H7 (cell line): Measurements from ENCODE around the gene RELCH. TPM values are rescaled to one million over a fixed set of nuclear protein-coding genes. Genes with fewer than 3 reads are reported as not detected.

ENCODE experiments used
- DNase-seq: peaks from one replicate; pipeline ENCODE4 v3.0.0; 2012
- H3K27me3 ChIP-seq: 2 replicates; pipeline ENCODE4 v1.6.0; 2011; ENCODE audit warnings: mild to moderate bottlenecking, low read length; ENCODE audit not compliant: control insufficient read depth, insufficient read depth
- H3K36me3 ChIP-seq: replicated peaks from 2 replicates; pipeline ENCODE4 v1.5.1; 2011; ENCODE audit warnings: low read length; ENCODE audit not compliant: control insufficient read depth, insufficient read depth
- H3K4me3 ChIP-seq: 2 replicates; pipeline ENCODE4 v1.5.1; 2011; ENCODE audit warnings: low read depth, mild to moderate bottlenecking, control low read depth, low read length, moderate library complexity; ENCODE audit not compliant: insufficient read depth
- total RNA-seq: library from RNA; depleted of rRNA; stranded (reverse); fragments of >200 nt; shearing (Covaris generic); gene quantifications from 2 replicates; pipeline ENCODE4 v1.2.3, GENCODE V29; 2014

Gene RELCH
- total RNA-seq, 1 experiment from 2014 or later: 16.2 TPM

DNA sequence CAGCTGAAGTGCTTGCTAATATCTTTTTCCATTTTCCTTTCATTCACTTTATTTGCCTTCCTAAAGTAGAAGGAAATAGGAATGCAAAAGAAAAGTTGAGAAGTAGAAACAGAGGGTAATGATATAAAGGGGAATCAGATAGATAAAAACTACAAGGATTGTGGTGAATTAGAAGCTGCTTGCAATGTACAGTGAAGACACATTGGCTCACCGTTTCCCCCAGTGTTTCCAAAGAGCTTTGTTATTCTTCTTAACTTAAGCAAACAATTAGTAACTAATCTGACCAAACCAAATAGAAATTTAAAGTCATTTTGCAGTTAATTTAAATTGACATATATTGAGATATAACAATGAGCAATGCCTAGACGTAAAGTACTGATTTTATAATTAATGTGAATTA, 63.4 kb downstream of the RELCH start:
- no peaks in the 10 kb centered on the region for H3K27me3 ChIP-seq
- no peak for DNase-seq
- H3K4me3 ChIP-seq: no peak overlapping the region

DNA sequence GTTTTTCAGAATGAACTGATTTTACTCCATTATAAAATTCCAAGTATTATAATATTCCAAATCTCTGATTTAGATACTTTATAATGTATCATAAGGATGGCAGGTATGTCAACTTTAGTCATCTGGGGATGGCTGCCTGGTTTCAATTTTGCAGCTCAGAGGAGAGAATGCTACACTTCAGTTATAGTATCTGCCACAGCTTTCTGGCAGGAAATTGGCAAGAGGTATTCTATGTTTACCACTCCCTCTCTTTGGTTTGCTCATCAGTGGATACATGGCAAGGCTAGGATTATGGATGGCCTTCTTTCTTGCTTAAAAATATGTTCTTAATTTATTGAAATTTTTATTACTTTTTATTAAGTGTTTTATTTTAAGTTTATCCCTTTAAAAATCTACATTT, 71.0 kb downstream of the RELCH start:
- DNase-seq: no peak
- peaks cover 5% of the 10 kb centered on the region for H3K36me3 ChIP-seq
- no peaks in the 10 kb centered on the region for H3K27me3 ChIP-seq
- H3K4me3 ChIP-seq: no peak overlapping the region

More for the DNA sequence above, 63.4 kb downstream of the RELCH start:
- H3K36me3 ChIP-seq: peaks cover 1% of the 10 kb centered on the region; the same call in 1 of the 2 replicates

DNA sequence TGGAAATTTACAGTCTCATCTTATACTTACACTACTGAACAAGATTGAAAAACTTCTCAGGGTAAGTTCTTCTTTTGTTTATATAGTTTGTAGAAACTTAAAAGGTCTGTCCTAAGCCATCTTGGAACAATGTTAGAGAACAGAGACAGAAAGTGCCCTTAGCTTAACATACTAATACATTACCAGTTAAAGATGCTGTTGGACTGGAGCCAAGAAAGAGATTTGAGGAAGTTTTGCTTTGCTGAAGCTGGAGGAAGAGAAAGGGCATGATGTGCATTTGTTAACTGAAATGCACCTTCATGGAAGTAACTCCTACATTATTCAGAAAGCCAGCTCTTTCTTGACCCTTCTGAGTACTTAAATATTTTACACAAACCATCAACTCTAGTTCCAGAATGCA, 71.6 kb downstream of the RELCH start:
- no peak overlapping the region for H3K4me3 ChIP-seq
- H3K27me3 ChIP-seq: no peaks in the 10 kb centered on the region
- H3K36me3 ChIP-seq: peaks cover 5% of the 10 kb centered on the region
- DNase-seq: no peak

DNA sequence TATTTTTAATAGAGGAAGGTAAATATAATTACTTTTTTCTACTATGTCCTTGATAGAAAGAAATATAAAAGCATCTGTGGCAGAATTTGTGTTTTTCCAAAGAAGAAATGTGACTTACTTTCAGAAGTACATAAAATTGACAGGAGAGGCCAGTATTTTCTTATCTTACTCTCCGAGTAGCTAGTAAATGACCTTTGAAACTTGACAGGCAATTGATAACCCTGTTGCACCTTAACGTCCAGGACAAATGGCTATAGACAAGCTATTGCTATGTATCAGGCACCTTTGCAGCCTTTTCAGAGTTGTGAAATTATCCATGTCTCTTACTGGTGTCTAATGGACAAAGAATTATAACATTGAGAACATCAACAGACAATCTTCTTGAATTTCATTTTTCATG, 75.0 kb downstream of the RELCH start:
- H3K36me3 ChIP-seq: peaks cover 8% of the 10 kb centered on the region
- H3K27me3 ChIP-seq: no peaks in the 10 kb centered on the region
- DNase-seq: no peak
- no peak overlapping the region for H3K4me3 ChIP-seq

DNA sequence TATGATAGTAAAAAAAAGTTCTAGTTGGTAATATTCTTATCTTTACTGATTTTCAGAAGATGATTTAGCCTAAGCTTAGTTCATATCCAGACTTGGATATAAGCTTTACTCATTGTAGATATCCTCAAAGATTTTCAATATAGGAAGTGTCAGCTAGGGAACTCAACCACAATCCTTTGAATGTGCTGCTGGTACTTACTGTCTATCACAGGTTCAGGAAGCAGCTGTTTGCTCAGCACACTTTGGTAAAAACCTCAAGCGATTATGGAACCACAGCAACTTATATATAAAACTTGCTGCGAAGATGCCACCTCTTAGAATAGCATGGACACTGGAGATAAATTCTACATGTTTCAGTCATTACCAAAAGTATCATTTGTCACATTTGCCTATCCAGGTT, 77.9 kb downstream of the RELCH start:
- no peak for DNase-seq
- Histone ChIP-seq H3K36me3 (peaks cover 6% of the 10 kb centered on the region; the same call in 1 of the 2 replicates), H3K27me3 (no peaks in the 10 kb centered on the region), H3K4me3 (no peak overlapping the region)

DNA sequence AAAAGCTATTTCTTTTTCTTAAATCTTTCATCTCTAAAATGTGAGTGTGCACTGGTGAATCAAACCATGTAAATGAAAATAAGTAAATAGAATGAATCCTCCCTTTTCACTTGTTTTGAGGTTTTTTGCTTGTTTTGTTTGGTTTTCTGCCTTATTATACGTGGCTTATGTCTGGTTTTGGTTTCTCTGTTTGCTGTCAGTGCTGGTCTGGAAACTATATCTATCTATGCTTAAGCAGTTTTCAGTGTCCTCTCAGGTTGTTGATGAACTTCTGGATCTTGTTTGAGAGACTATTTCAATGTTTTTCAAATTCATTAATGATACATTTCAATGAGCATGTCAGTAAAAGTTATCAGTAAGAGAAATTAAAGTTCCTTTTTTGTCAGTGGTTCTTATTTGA, 90.0 kb downstream of the RELCH start:
- H3K4me3 ChIP-seq: no peak overlapping the region
- 0 out of 2 replicates have a peak, but pooled peaks cover 2% of the 10 kb centered on the region for H3K36me3 ChIP-seq
- DNase-seq: no peak
- no peaks in the 10 kb centered on the region for H3K27me3 ChIP-seq

DNA sequence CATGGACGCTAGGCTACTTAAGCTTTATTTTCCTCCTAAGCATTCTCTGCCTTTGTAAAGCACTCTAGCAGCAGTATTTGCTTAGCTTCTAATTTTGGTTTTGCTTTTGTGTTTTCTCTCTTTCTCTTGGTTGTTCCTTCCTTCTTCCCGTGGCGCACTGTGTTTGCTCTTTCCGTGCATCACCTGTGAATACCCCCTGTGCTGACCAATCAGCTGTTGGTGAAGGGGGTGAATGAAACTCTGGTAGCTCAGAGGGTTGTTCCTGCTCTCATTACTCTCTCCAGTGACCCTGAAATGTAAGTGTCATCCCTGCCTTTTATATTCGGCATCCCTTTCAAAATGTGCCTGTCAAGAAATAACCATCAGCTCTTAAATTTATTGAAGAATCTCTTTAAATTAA, 92.5 kb downstream of the RELCH start:
- Histone ChIP-seq H3K27me3 (no peaks in the 10 kb centered on the region), H3K36me3 (no peaks in the 10 kb centered on the region), H3K4me3 (no peak overlapping the region)
- DNase-seq: peak; percentile 21

DNA sequence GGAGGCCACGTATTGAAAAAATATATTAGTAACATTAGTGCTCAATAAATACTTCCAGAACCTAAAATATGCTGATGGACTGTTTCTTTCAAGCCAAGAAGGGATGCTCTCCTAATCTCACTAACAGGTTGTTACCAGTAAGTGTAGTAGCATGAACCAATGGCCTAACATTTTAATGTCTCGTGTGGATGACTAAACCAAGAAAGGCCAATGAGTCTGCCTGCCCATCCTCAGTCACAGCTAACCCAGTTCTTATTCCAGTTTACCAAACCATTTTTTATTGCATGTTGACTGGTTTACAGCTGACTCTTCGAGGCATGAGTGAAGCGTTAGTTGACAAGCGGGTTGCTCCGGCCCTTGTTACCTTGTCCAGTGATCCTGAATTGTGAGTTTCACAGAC, 93.0 kb downstream of the RELCH start:
- Histone ChIP-seq H3K36me3 (no peaks in the 10 kb centered on the region), H3K4me3 (no peak overlapping the region)
- DNase-seq: no peak

DNA sequence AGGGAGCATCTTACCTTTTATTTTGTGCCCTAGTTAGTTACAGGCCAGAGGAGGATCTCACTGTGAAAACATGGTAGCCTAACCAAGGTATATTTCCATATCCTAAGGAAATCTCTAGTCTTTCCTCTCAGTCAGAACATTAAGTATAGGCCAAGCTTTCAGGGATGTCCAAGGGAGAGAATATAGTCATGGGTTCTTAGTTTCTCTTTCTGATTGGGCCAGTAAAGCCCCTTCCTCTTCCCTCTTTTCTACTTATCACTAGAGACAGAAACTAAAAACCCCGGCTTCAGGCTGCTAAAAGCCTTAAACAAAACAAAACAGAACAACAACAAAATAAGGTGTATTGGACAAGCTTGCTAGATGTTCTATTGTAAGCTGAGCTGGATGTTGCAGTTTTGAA, 93.7 kb downstream of the RELCH start:
- Histone ChIP-seq H3K4me3 (no peak overlapping the region), H3K27me3 (no peaks in the 10 kb centered on the region), H3K36me3 (no peaks in the 10 kb centered on the region; the same call in 1 of the 2 replicates)
- DNase-seq: no peak

More for the DNA sequence above, 93.0 kb downstream of the RELCH start:
- H3K27me3 ChIP-seq: no peaks in the 10 kb centered on the region

DNA sequence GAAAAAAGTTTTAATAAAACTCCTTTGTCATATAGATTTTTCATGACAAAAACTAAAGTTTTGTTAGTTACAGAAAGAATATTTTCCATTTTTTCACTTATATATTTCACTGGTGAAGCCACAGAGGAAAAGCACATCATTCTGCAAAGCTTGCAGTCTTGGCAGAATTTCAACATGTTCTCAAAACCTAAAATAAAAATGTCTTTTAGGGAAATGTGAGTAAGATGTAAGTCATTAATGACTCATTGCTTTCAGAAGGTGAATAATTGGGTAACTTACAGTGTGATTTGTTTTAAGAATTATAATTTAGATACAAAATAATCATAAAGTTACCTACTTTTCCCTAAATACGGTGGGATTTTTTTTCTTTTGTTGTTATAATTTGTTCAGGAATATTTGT, 94.6 kb downstream of the RELCH start:
- no peak for DNase-seq

DNA sequence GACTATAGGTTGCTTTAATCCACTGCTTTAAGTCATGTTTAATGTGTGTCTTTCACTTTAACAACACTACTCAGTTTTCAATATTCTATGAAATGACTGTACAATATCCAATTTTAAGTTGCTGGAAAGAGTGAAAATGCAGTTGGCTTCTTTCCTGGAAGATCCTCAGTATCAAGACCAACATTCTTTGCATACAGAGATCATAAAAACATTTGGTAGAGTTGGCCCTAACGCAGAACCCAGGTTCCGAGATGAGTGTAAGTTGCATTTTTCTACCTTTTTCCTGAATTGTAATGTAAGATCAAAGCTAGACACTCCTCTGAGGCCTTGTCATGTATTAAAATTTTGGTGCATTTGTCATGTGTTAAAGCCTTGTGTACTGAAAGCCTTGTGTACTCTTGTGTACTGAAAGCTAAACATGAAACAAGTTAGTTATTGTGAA, 95.2 kb downstream of the RELCH start:
- Histone ChIP-seq H3K27me3 (no peaks in the 10 kb centered on the region), H3K36me3 (no peaks in the 10 kb centered on the region; the same call in 1 of the 2 replicates), H3K4me3 (no peak overlapping the region)
- DNase-seq: no peak

More for the DNA sequence above, 94.6 kb downstream of the RELCH start:
- H3K27me3 ChIP-seq: no peaks in the 10 kb centered on the region
- H3K4me3 ChIP-seq: no peak overlapping the region
- H3K36me3 ChIP-seq: no peaks in the 10 kb centered on the region; the same call in 1 of the 2 replicates

DNA sequence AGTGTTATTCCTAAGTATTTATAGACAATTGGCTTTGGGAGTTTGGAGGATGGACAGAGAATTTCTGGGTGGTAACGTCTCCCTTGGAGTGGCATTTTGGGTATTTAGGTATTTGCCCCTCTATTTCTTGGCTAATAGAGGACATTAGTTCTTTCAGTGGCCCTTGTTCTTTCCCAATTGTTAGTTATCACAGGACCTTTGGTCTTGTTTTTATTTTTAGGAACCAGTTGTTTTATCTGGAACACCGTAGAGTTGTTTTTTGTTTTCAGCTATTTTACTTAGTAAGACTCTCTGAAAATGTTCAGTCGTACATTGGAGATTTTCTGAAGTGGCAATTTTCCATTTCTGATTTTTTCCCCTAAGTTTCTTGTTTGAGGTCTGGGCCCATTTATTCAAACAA, 97.6 kb downstream of the RELCH start:
- no peak for DNase-seq
- H3K27me3 ChIP-seq: no peaks in the 10 kb centered on the region
- no peaks in the 10 kb centered on the region; the same call in 1 of the 2 replicates for H3K36me3 ChIP-seq
- no peak overlapping the region for H3K4me3 ChIP-seq

DNA sequence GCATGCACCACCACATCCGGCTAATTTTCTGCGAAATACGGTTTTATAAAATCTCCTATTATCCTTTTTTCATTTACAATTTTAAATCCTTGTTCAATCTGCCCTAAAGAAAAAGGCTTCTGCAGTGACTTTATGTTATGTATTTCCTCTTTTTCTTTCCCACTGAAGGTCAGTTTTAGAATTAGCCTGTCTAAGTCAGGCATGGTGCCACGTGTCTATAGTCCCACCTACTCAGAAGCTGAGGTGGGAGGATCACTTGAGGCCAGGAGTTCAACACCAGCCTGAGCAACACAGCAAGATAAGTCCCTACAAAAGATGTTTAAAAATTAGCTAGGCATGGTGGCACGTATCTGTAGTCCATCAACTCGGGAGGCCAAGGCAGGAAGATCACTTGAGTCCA, 98.2 kb downstream of the RELCH start:
- Histone ChIP-seq H3K27me3 (no peaks in the 10 kb centered on the region), H3K4me3 (no peak overlapping the region), H3K36me3 (no peaks in the 10 kb centered on the region; the same call in 1 of the 2 replicates)
- no peak for DNase-seq

DNA sequence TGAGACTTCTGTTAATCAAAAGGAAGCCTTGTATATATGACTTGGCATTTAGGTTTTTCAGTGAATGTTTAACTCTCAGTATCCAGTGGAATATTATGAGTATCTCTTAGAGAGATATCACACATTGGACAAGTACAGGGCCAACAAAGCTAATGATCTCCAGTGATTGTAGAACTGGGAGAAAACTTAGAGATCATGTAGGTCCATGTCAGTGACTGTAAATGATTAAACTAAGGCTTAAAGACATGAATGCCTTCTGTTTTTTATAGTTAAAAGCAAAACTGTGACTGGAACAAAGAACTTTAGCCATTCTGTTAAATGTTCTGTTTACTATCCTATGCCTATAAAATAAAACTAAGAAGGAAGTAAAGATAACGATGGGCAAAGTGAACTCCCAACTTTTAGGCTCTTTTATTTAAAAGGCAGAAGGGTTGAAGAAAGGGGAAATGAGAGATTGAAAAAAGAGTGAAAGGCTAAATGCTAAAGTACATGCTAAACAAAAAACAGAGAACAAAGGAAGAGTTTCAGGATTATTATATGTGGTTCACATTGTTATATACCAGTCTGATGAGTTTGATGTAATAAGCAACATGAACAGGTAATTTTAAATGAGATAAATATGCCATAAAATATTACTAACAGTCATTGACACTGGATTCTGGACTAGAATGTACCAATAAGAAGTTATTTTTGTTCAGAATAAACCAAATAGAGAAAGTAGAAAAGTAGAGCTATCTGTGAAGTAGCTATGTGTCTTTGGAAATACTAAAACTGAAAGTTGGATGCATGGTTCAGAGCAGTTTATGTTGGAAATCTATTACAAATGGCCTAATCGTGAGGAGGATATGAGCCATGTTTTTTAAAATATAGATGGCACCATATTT, 101.0 kb downstream of the RELCH start:
- Histone ChIP-seq H3K4me3 (no peak overlapping the region), H3K36me3 (no peaks in the 10 kb centered on the region; the same call in 1 of the 2 replicates), H3K27me3 (no peaks in the 10 kb centered on the region)
- DNase-seq: no peak

DNA sequence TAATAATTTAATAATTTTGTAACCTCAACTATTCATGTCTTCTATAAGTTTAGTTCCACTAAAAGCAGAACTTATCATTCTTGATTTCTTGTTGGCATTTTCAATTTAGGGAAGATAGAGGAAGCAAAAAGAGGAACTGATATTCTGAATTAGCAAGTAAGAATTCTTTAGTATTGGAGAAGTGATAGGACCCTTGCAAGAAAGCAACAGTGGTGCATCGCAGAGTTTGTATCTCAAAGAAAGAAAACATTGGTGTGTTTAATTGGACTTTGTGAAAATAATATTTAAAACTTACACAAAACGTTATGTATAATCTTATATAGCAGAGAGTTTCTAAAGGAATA, 101.6 kb downstream of the RELCH start:
- DNase-seq: no peak
- Histone ChIP-seq H3K36me3 (no peaks in the 10 kb centered on the region; the same call in 1 of the 2 replicates), H3K27me3 (no peaks in the 10 kb centered on the region), H3K4me3 (no peak overlapping the region)
